ENCODE measurements around the gene ADAR. TPM values are rescaled to one million over a fixed set of nuclear protein-coding genes. Genes with fewer than 3 reads are reported as not detected.

Gene ADAR
- total RNA-seq, 3 donors from 2014 or later: 127 to 149 (median 137) TPM

GRCh38 chr1:154639876-154640275 is 31.9 kb upstream of the ADAR start:
- ATAC-seq (no peak), DNase-seq (no peak)
- TF ChIP-seq CTCF (IDR thresholded peaks at IDR 0.05): no peak
- Histone ChIP-seq H3K4me1 (ENCODE audit: low read depth) (no peaks in the 10 kb centered on the region), H3K9me3 (no peaks in the 10 kb centered on the region), H3K4me3 (no peak overlapping the region), H3K36me3 (ENCODE audit: low read depth) (no peaks in the 10 kb centered on the region)
- intact Hi-C loops (cut with DNase I, micrococcal nuclease): no loop called here

- Histone ChIP-seq H3K4me3 (no peak overlapping the region), H3K36me3 (ENCODE audit: low read depth) (no peaks in the 10 kb centered on the region), H3K9me3 (no peaks in the 10 kb centered on the region), H3K4me1 (ENCODE audit: low read depth) (no peaks in the 10 kb centered on the region)
- ATAC-seq (no peak), DNase-seq (no peak)
- TF ChIP-seq CTCF (IDR thresholded peaks at IDR 0.05): no peak
- intact Hi-C loops (cut with DNase I, micrococcal nuclease): no loop called here
Observed at GRCh38 chr1:154635171-154635570, 27.2 kb upstream of the ADAR start.

- no peaks in the 10 kb centered on the region for H3K36me3 ChIP-seq (ENCODE audit: low read depth)
- no peak for ATAC-seq
- no peak for TF ChIP-seq CTCF (IDR thresholded peaks at IDR 0.05)
- no peak for DNase-seq
- intact Hi-C loops (cut with DNase I, micrococcal nuclease): no loop called here
- no peak overlapping the region for H3K4me3 ChIP-seq
- H3K4me1 ChIP-seq (ENCODE audit: low read depth): peaks cover 10% of the 10 kb centered on the region
- H3K9me3 ChIP-seq: peaks cover 2% of the 10 kb centered on the region
Observed at GRCh38 chr1:154629675-154630073, 21.7 kb upstream of the ADAR start.

GRCh38 chr1:154629061-154629674 is 21.2 kb upstream of the ADAR start:
- H3K4me3 ChIP-seq: no peak overlapping the region
- no peaks in the 10 kb centered on the region for H3K36me3 ChIP-seq (ENCODE audit: low read depth)
- intact Hi-C loops (cut with DNase I, micrococcal nuclease): no loop called here
- DNase-seq (no peak), ATAC-seq (no peak)
- no peak for TF ChIP-seq CTCF (IDR thresholded peaks at IDR 0.05)
- H3K9me3 ChIP-seq: peaks cover 2% of the 10 kb centered on the region
- peaks cover 10% of the 10 kb centered on the region for H3K4me1 ChIP-seq (ENCODE audit: low read depth)

- H3K36me3 ChIP-seq (ENCODE audit: low read depth): no peaks in the 10 kb centered on the region
- H3K9me3 ChIP-seq: peaks cover 2% of the 10 kb centered on the region
- ATAC-seq: peak; percentile 18
- no peak for DNase-seq
- TF ChIP-seq CTCF (IDR thresholded peaks at IDR 0.05): no peak
- peaks cover 10% of the 10 kb centered on the region for H3K4me1 ChIP-seq (ENCODE audit: low read depth)
- intact Hi-C loops (cut with DNase I, micrococcal nuclease): no loop called here
- peak overlapping the region; percentile 91 for H3K4me3 ChIP-seq
Observed at GRCh38 chr1:154628121-154628405, 20.1 kb upstream of the ADAR start.

All from mucosa of descending colon (tissue), 3 donors.